SH-SY5Y (cell line): ENCODE measurements around the gene ASB4.

Experiments used
- GATA2 ChIP-seq: IDR thresholded peaks from 2 replicates; pipeline ENCODE4 v1.6.1; 2011; ENCODE audit warnings: mild to moderate bottlenecking, low read depth, low read length
- GATA3 ChIP-seq: IDR thresholded peaks from 2 replicates; pipeline ENCODE4 v1.6.1; 2011; ENCODE audit warnings: low read depth, mild to moderate bottlenecking, low read length, moderate library complexity

GRCh38 chr7:95578299-95578855 lies 92.6 kb downstream of the ASB4 start:
- TF ChIP-seq GATA2 (no peak), GATA3 (no peak)
